Activated naive CD8-positive, alpha-beta T cell (primary cell): ENCODE results near the gene RRP1.
"Not testable (repeated sequence)": the region's sequence is repeated elsewhere in the genome, so short reads cannot be mapped to it uniquely, and the experiment has no call there.

Experiments
- H3K27ac Mint-ChIP-seq: one replicate; pipeline ENCODE4 v1.8.0; 2021; ENCODE audit warnings: mixed read lengths
- H3K27me3 Mint-ChIP-seq: one replicate; pipeline ENCODE4 v1.8.0; 2021; ENCODE audit warnings: mixed read lengths
- H3K36me3 Mint-ChIP-seq: one replicate; pipeline ENCODE4 v1.8.0; 2021; ENCODE audit warnings: mixed read lengths
- H3K4me1 Mint-ChIP-seq: one replicate; pipeline ENCODE4 v1.8.0; 2021; ENCODE audit warnings: low read depth, mixed read lengths
- H3K4me3 Mint-ChIP-seq: one replicate; pipeline ENCODE4 v1.8.0; 2021; ENCODE audit warnings: mild to moderate bottlenecking, mixed read lengths
- H3K9me3 Mint-ChIP-seq: one replicate; pipeline ENCODE4 v1.8.0; 2021; ENCODE audit warnings: low read depth, mixed read lengths

Gene RRP1

GRCh38 chr21:43840259-43840658 lies 50.9 kb downstream of the RRP1 start:
- no peak overlapping the region for H3K4me3 Mint-ChIP-seq
- H3K9me3 Mint-ChIP-seq: no peaks in the 10 kb centered on the region
- H3K27ac Mint-ChIP-seq: no peak overlapping the region
- peaks cover 6% of the 10 kb centered on the region for H3K4me1 Mint-ChIP-seq
- peaks cover 3% of the 10 kb centered on the region for H3K27me3 Mint-ChIP-seq
- H3K36me3 Mint-ChIP-seq: no peaks in the 10 kb centered on the region

DNA sequence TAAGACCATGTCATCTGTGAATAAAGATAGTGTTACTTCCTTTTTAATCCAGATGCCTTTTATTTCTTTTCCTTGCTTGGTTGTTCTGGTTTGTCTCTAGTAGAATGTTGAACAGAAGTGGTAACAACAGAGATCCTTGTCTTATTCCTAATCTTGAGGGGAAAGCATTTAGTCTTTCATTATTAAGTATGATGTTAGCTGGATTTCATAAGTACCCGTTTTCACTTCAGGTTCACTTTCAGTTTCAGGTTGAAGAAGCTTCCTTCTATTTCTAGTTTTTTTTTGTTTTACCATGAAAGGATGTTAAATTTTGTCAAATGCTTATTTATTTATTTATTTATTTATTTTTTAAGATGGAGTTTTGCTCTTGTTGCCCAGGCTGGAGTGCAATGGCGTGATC lies 53.4 kb downstream of the RRP1 start:
- no peaks in the 10 kb centered on the region for H3K9me3 Mint-ChIP-seq
- no peaks in the 10 kb centered on the region for H3K36me3 Mint-ChIP-seq
- H3K4me1 Mint-ChIP-seq: peaks cover 6% of the 10 kb centered on the region
- peak overlapping the region; percentile 35 for H3K27ac Mint-ChIP-seq
- H3K27me3 Mint-ChIP-seq: no peaks in the 10 kb centered on the region
- H3K4me3 Mint-ChIP-seq: peak overlapping the region; percentile 18

DNA sequence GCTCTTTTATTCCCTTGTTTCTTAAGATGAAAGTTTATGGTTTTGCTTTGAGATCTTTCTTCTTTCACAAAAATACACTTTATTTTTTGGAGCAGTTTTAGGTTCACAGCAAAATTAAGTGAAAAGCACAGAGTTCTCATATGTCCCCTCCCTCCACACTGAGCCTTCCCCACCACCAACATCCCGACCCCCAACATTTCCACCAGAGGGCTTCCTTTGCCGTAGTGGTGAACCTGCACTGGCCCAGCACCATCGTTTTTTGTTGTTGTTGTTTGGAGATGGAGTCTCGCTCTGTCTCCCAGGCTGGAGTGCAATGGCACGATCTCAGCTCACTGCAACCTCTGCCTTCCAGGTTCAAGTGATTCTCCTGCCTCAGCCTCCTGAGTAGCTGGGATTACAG lies 55.5 kb downstream of the RRP1 start:
- H3K27ac Mint-ChIP-seq, H3K36me3 Mint-ChIP-seq, H3K4me1 Mint-ChIP-seq, H3K4me3 Mint-ChIP-seq, H3K27me3 Mint-ChIP-seq, H3K9me3 Mint-ChIP-seq: not testable (repeated sequence)

- Mint-ChIP-seq H3K27ac (no peak overlapping the region), H3K4me1 (peaks cover 6% of the 10 kb centered on the region), H3K4me3 (no peak overlapping the region), H3K9me3 (no peaks in the 10 kb centered on the region), H3K27me3 (no peaks in the 10 kb centered on the region), H3K36me3 (no peaks in the 10 kb centered on the region)
Observed at GRCh38 chr21:43845386-43845785, 56.0 kb downstream of the RRP1 start.

DNA sequence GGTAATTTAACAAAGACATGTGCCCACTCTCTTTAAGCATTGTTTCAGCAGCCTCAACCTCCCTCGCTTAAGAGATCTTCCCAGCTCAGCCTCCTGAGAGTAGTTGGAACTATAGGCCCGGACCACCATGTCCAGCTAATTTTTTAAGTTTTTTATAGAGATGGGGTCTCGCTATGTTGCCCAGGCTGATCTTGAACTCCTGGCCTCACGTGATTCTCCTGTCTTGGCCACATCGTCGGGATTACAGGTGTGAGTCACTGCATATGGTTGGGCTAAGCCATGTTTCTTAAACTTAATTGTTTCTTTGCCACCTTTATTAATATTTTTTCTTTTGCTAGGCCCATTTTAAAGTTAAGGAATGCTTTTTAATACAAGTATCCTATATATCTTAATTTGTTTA lies 57.1 kb downstream of the RRP1 start:
- peaks cover 6% of the 10 kb centered on the region for H3K4me1 Mint-ChIP-seq
- no peaks in the 10 kb centered on the region for H3K27me3 Mint-ChIP-seq
- no peak overlapping the region for H3K4me3 Mint-ChIP-seq
- no peak overlapping the region for H3K27ac Mint-ChIP-seq
- H3K9me3 Mint-ChIP-seq: no peaks in the 10 kb centered on the region
- H3K36me3 Mint-ChIP-seq: no peaks in the 10 kb centered on the region

DNA sequence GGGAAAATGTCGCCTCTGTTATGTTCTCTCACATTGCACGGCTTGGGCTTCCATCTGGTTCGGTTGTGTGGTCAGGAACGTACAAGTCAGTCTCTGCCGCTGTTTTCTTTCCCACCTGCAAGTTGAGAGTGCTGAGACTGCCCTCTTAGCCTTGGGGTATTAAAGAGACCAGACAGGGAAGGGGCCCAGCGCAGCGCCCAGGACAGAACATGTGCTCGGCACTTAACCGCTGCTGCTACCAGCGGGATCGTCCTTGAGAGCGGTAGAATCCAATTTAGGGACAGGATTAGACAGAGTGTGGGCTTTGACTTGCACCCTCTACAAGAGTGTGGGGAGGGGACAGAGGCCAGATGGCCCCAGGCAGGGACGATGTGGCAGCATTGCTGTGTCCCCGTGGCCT lies 57.9 kb downstream of the RRP1 start:
- H3K36me3 Mint-ChIP-seq: no peaks in the 10 kb centered on the region
- no peak overlapping the region for H3K27ac Mint-ChIP-seq
- H3K4me1 Mint-ChIP-seq: peaks cover 6% of the 10 kb centered on the region
- H3K4me3 Mint-ChIP-seq: no peak overlapping the region
- H3K9me3 Mint-ChIP-seq: no peaks in the 10 kb centered on the region
- H3K27me3 Mint-ChIP-seq: no peaks in the 10 kb centered on the region

GRCh38 chr21:43848771-43849170 lies 59.4 kb downstream of the RRP1 start:
- H3K27ac Mint-ChIP-seq: no peak overlapping the region
- no peaks in the 10 kb centered on the region for H3K27me3 Mint-ChIP-seq
- peaks cover under 1% of the 10 kb centered on the region for H3K4me1 Mint-ChIP-seq
- H3K9me3 Mint-ChIP-seq: no peaks in the 10 kb centered on the region
- no peak overlapping the region for H3K4me3 Mint-ChIP-seq
- H3K36me3 Mint-ChIP-seq: no peaks in the 10 kb centered on the region

- Mint-ChIP-seq H3K27me3 (no peaks in the 10 kb centered on the region), H3K4me1 (no peaks in the 10 kb centered on the region), H3K27ac (no peak overlapping the region), H3K4me3 (no peak overlapping the region), H3K36me3 (no peaks in the 10 kb centered on the region), H3K9me3 (no peaks in the 10 kb centered on the region)
Observed at GRCh38 chr21:43849532-43850299, 60.3 kb downstream of the RRP1 start.

DNA sequence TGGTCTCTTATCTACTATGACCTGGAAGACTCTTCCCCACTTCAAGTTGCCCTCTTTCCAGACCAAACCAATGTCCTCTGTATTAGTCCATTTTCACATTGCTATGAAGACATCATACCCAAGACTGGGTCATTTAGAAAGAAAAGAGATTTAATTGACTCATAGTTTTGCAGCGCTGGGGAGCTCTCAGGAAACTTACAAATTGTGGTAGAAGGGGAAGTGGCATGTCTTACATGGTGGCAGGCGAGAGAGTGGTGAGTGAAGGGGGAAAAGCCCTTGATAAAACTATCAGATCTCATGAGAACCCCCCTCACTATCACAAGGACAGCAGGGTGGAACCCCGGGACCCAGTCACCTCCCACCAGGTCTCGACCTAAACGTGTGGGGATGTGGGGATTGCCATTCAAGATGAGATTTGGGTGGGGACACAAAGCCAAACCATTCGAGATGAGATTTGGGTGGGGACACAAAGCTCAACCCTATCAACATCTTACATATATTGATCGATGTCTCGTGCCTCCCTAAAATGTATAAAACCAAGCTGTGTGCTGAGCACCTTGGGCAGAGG lies 61.4 kb downstream of the RRP1 start:
- Mint-ChIP-seq H3K27ac (no peak overlapping the region), H3K4me1 (peaks cover 2% of the 10 kb centered on the region), H3K9me3 (no peaks in the 10 kb centered on the region), H3K4me3 (no peak overlapping the region), H3K36me3 (no peaks in the 10 kb centered on the region), H3K27me3 (no peaks in the 10 kb centered on the region)

DNA sequence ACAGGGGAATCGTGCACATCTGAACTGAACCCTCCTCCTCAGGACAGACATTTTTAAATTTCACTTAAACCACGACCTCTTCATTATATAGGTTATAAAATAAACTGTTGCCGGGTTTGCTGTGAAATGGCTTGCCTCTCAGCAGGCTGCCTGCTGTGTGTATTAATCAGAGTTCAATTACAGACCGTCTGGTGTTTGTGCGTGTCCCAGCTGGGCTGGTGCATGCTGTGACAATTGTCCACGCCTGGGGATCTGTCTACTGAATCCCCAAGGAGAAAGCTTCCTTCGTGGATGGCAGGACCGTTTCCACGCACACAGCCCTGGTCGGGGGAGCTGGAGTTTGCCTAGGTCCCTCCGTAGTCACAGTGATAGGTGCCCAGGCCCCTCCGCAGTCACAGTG lies 62.2 kb downstream of the RRP1 start:
- H3K4me3 Mint-ChIP-seq: no peak overlapping the region
- no peaks in the 10 kb centered on the region for H3K36me3 Mint-ChIP-seq
- H3K27me3 Mint-ChIP-seq: no peaks in the 10 kb centered on the region
- H3K9me3 Mint-ChIP-seq: no peaks in the 10 kb centered on the region
- no peak overlapping the region for H3K27ac Mint-ChIP-seq
- H3K4me1 Mint-ChIP-seq: peaks cover 2% of the 10 kb centered on the region

DNA sequence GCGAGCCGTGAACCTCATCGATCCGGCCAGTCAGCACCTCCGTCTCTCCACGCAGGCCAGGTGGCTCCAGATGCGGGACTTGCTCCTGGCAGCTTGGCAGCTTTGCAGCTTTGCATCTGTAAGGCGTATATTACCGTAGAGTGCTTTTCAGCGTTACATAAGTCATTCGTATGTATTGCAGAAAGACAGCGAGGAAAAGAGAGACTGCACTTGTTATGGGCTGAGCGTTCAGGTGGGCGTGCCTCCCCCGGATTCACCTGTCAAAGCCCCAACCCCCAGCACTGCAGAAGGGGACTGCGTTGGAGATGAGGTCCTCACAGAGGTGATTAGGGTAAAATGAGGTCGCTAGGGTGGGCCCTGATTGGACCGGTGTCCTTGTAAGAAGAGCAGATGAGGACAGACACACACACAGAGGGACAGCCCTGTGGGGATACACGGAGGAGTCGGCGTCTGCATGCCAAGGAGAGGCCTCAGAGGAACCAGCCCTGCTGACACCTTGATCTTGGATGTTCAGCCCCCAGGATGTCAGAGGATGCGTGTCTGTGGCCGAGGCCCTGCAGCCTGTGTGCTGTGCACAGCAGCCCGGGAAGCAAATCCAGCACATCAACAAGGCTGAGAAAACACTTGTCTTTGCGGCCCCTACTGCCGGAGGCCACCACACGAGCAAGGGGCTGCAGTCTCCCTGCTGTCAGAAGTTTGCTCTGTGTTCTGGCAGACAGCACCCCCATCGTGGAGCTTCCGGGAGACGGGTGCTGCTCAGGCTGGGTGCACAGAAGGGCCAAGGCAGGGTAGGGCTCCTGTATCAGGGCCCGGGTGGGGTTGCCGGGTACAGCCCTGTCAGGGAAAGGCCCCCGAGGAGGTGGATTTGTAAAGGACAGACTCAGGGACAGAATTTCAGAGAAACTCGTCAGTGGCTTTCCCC lies 64.7 kb downstream of the RRP1 start:
- Mint-ChIP-seq H3K27me3 (no peaks in the 10 kb centered on the region), H3K4me1 (peaks cover 2% of the 10 kb centered on the region), H3K9me3 (no peaks in the 10 kb centered on the region), H3K4me3 (no peak overlapping the region), H3K27ac (no peak overlapping the region), H3K36me3 (no peaks in the 10 kb centered on the region)
